Measurements from ENCODE around the gene PDIA6. TPM values are rescaled to one million over a fixed set of nuclear protein-coding genes. Genes with fewer than 3 reads are reported as not detected.

The PDIA6 gene
- total and polyA plus RNA-seq, 4 donors: 159 to 348 (median 246) TPM

DNA sequence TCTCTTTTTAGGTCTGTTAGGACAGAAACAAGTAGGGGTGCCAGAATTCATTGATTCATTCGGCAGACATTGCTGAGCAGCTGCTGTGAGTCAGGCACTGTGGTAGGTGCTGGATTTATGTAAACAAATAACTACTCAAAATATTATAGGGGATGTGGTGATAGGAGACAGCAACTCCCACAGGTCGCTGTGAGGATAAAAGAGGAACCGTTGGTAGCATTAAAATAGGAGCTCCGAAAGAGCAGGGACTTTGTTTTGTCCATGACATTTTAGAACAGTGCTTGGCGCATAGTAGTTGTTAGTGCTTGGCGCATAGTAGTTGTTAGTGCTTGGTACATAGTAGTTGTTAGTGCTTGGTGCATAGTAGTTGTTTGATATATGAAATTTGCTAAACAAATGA is 62.0 kb downstream of the PDIA6 start:
- TF ChIP-seq, protein P1, sequence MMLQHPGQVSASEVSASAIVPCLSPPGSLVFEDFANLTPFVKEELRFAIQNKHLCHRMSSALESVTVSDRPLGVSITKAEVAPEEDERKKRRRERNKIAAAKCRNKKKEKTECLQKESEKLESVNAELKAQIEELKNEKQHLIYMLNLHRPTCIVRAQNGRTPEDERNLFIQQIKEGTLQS (IDR thresholded peaks at IDR 0.05): no peak
- TF ChIP-seq EGR1 (IDR thresholded peaks at IDR 0.05; ENCODE audit: low read depth in 2 of 2): no peak
- TF ChIP-seq HNF4A (conservative IDR thresholded peaks at IDR 0.05): no peak
- TF ChIP-seq, protein P2, sequence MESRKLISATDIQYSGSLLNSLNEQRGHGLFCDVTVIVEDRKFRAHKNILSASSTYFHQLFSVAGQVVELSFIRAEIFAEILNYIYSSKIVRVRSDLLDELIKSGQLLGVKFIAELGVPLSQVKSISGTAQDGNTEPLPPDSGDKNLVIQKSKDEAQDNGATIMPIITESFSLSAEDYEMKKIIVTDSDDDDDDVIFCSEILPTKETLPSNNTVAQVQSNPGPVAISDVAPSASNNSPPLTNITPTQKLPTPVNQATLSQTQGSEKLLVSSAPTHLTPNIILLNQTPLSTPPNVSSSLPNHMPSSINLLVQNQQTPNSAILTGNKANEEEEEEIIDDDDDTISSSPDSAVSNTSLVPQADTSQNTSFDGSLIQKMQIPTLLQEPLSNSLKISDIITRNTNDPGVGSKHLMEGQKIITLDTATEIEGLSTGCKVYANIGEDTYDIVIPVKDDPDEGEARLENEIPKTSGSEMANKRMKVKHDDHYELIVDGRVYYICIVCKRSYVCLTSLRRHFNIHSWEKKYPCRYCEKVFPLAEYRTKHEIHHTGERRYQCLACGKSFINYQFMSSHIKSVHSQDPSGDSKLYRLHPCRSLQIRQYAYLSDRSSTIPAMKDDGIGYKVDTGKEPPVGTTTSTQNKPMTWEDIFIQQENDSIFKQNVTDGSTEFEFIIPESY (IDR thresholded peaks at IDR 0.05): no peak
- no peak for TF ChIP-seq RXRA (IDR thresholded peaks at IDR 0.05)
- TF ChIP-seq YY1 (IDR thresholded peaks at IDR 0.05): no peak
- TF ChIP-seq CTCF (IDR thresholded peaks at IDR 0.05; ENCODE audit: low read depth, low read length, missing input control): no peak
- Histone ChIP-seq H3K27ac (ENCODE audit: low read depth in 1 of 2, low read length in 2 of 2) (no peak overlapping the region), H3K4me1 (ENCODE audit: control insufficient read depth in 4 of 4, insufficient read depth in 4 of 4, low read length in 3 of 4) (no peaks in the 10 kb centered on the region), H3K4me3 (ENCODE audit: low read depth in 1 of 3, low read length in 3 of 3) (no peak overlapping the region), H3K27me3 (ENCODE audit: control insufficient read depth in 4 of 4, insufficient read depth in 4 of 4, low read length in 3 of 4) (no peaks in the 10 kb centered on the region), H3K9me3 (ENCODE audit: control insufficient read depth in 4 of 4, low read length in 3 of 4) (no peaks in the 10 kb centered on the region), H3K36me3 (ENCODE audit: control insufficient read depth in 4 of 4, insufficient read depth in 3 of 4, low read depth in 1 of 4, low read length in 3 of 4) (no peaks in the 10 kb centered on the region), H3K9ac (ENCODE audit: low read depth in 1 of 2, low read length in 2 of 2) (no peak overlapping the region)
- DNase-seq (ENCODE audit: low spot score): no peak
- whole genome bisulfite sequencing: 85% methylated on average over 6 of the region's 6 CpGs

- 91% methylated on average over 11 of the region's 11 CpGs for WGBS
- no peaks in the 10 kb centered on the region for H3K9me3 ChIP-seq (ENCODE audit: control insufficient read depth in 4 of 4, low read length in 3 of 4)
- TF ChIP-seq FOXA1 (IDR thresholded peaks at IDR 0.05): no peak
- no peaks in the 10 kb centered on the region for H3K27me3 ChIP-seq (ENCODE audit: control insufficient read depth in 4 of 4, insufficient read depth in 4 of 4, low read length in 3 of 4)
- no peaks in the 10 kb centered on the region for H3K36me3 ChIP-seq (ENCODE audit: control insufficient read depth in 4 of 4, insufficient read depth in 3 of 4, low read depth in 1 of 4, low read length in 3 of 4)
- no peak overlapping the region for H3K4me3 ChIP-seq (ENCODE audit: low read depth in 1 of 3, low read length in 3 of 3)
- no peak overlapping the region for H3K27ac ChIP-seq (ENCODE audit: low read depth in 1 of 2, low read length in 2 of 2)
- no peak overlapping the region for H3K9ac ChIP-seq (ENCODE audit: low read depth in 1 of 2, low read length in 2 of 2)
- no peak for DNase-seq (ENCODE audit: low spot score)
- H3K4me1 ChIP-seq (ENCODE audit: control insufficient read depth in 4 of 4, insufficient read depth in 4 of 4, low read length in 3 of 4): peaks cover 0 to 2% (median 0%) of the 10 kb centered on the region in 4 donors
Observed at GRCh38 chr2:10742666-10743065, 69.9 kb downstream of the PDIA6 start.

DNA sequence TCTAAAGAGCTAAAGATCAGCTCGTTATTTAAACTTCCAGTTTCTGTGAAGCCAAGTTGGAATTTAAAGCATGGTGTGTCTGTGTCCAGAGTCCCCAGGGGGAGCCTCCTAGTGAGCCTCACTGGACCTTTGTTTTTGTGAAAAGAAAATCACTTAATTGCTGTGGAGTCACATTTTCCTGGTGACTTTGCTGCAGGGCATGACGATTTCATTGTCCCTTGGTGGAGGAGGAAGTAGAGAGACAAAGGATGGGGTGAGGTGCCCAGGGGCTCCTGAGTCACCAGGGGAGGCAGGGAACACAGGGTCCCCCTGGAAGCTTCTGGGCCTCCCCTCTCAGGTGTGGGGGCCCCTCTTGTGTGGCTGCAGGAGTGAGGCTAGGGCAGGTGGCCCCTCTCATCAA is 71.4 kb downstream of the PDIA6 start:
- WGBS: 75% methylated on average over 2 of the region's 2 CpGs
- Histone ChIP-seq H3K27me3 (ENCODE audit: control insufficient read depth in 4 of 4, insufficient read depth in 4 of 4, low read length in 3 of 4) (no peaks in the 10 kb centered on the region), H3K36me3 (ENCODE audit: control insufficient read depth in 4 of 4, insufficient read depth in 3 of 4, low read depth in 1 of 4, low read length in 3 of 4) (no peaks in the 10 kb centered on the region), H3K4me3 (ENCODE audit: low read depth in 1 of 3, low read length in 3 of 3) (no peak overlapping the region), H3K9ac (ENCODE audit: low read depth in 1 of 2, low read length in 2 of 2) (no peak overlapping the region), H3K9me3 (ENCODE audit: control insufficient read depth in 4 of 4, low read length in 3 of 4) (no peaks in the 10 kb centered on the region), H3K4me1 (ENCODE audit: control insufficient read depth in 4 of 4, insufficient read depth in 4 of 4, low read length in 3 of 4) (peaks cover 0 to 2% (median 0%) of the 10 kb centered on the region in 4 donors), H3K27ac (ENCODE audit: low read depth in 1 of 2, low read length in 2 of 2) (no peak overlapping the region)
- DNase-seq (ENCODE audit: low spot score): no peak
- TF ChIP-seq, protein P3, sequence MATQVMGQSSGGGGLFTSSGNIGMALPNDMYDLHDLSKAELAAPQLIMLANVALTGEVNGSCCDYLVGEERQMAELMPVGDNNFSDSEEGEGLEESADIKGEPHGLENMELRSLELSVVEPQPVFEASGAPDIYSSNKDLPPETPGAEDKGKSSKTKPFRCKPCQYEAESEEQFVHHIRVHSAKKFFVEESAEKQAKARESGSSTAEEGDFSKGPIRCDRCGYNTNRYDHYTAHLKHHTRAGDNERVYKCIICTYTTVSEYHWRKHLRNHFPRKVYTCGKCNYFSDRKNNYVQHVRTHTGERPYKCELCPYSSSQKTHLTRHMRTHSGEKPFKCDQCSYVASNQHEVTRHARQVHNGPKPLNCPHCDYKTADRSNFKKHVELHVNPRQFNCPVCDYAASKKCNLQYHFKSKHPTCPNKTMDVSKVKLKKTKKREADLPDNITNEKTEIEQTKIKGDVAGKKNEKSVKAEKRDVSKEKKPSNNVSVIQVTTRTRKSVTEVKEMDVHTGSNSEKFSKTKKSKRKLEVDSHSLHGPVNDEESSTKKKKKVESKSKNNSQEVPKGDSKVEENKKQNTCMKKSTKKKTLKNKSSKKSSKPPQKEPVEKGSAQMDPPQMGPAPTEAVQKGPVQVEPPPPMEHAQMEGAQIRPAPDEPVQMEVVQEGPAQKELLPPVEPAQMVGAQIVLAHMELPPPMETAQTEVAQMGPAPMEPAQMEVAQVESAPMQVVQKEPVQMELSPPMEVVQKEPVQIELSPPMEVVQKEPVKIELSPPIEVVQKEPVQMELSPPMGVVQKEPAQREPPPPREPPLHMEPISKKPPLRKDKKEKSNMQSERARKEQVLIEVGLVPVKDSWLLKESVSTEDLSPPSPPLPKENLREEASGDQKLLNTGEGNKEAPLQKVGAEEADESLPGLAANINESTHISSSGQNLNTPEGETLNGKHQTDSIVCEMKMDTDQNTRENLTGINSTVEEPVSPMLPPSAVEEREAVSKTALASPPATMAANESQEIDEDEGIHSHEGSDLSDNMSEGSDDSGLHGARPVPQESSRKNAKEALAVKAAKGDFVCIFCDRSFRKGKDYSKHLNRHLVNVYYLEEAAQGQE (IDR thresholded peaks at IDR 0.05): no peak
- TF ChIP-seq NR2F2 (IDR thresholded peaks at IDR 0.05) (no peak), SP1 (IDR thresholded peaks at IDR 0.05) (no peak), RAD21 (IDR thresholded peaks at IDR 0.05) (no peak), HNF4A (conservative IDR thresholded peaks at IDR 0.05) (no peak), EGR1 (IDR thresholded peaks at IDR 0.05; ENCODE audit: low read depth in 2 of 2) (no peak), FOXA1 (IDR thresholded peaks at IDR 0.05) (no peak), HNF4G (IDR thresholded peaks at IDR 0.05) (no peak), CTCF (IDR thresholded peaks at IDR 0.05; ENCODE audit: low read depth, low read length, missing input control) (no peak), JUND (IDR thresholded peaks at IDR 0.05) (no peak), GABPA (IDR thresholded peaks at IDR 0.05 in 1 of 2, conservative IDR thresholded peaks at IDR 0.05 in 1 of 2) (no peak), TAF1 (conservative IDR thresholded peaks at IDR 0.05) (no peak)
- TF ChIP-seq, protein P1 (IDR thresholded peaks at IDR 0.05): no peak
- TF ChIP-seq, protein P4, sequence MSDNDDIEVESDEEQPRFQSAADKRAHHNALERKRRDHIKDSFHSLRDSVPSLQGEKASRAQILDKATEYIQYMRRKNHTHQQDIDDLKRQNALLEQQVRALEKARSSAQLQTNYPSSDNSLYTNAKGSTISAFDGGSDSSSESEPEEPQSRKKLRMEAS (IDR thresholded peaks at IDR 0.05): no peak
